Measurements from ENCODE around the gene EYS. TPM values are rescaled to one million over a fixed set of nuclear protein-coding genes. Genes with fewer than 3 reads are reported as not detected.

Gene EYS
- total and polyA plus RNA-seq, 7 donors, result 0.07 to 0.46 TPM; not detected in 5

- TF ChIP-seq CTCF (IDR thresholded peaks at IDR 0.05) (no peak), EP300 (IDR thresholded peaks at IDR 0.05) (no peak), POLR2AphosphoS5 (IDR thresholded peaks at IDR 0.05) (no peak), POLR2A (IDR thresholded peaks at IDR 0.05) (no peak)
- Histone ChIP-seq H3K27ac (no peak overlapping the region), H3K4me1 (no peaks in the 10 kb centered on the region), H3K9me3 (no peaks in the 10 kb centered on the region), H3K4me3 (no peak overlapping the region), H3K36me3 (no peaks in the 10 kb centered on the region), H3K27me3 (no peaks in the 10 kb centered on the region)
- DNase-seq, result no peak
- intact Hi-C loops (cut with DNase I), result no loop called here
- WGBS, 2 donors, result 71 to 87% methylated on average over 3 of the region's 3 CpGs
Observed at GRCh38 chr6:65262241-65262640, 444.8 kb downstream of the EYS start.

GRCh38 chr6:65259982-65260381 lies 447.0 kb downstream of the EYS start:
- no peaks in the 10 kb centered on the region for H3K27me3 ChIP-seq
- no peak for DNase-seq
- TF ChIP-seq CTCF (IDR thresholded peaks at IDR 0.05), result no peak
- TF ChIP-seq POLR2AphosphoS5 (IDR thresholded peaks at IDR 0.05), result no peak
- TF ChIP-seq EP300 (IDR thresholded peaks at IDR 0.05), result no peak
- no peak for TF ChIP-seq POLR2A (IDR thresholded peaks at IDR 0.05)
- no peaks in the 10 kb centered on the region for H3K4me1 ChIP-seq
- no peak overlapping the region for H3K4me3 ChIP-seq
- WGBS, 2 donors, result 76 to 82% methylated on average over 5 of the region's 5 CpGs
- no peak overlapping the region for H3K27ac ChIP-seq
- H3K36me3 ChIP-seq, result no peaks in the 10 kb centered on the region
- H3K9me3 ChIP-seq, result no peaks in the 10 kb centered on the region
- intact Hi-C loops (cut with DNase I), result no loop called here

GRCh38 chr6:65259059-65259458 lies 448.0 kb downstream of the EYS start:
- Histone ChIP-seq H3K27me3 (no peaks in the 10 kb centered on the region), H3K36me3 (no peaks in the 10 kb centered on the region), H3K27ac (no peak overlapping the region), H3K4me3 (no peak overlapping the region), H3K9me3 (no peaks in the 10 kb centered on the region), H3K4me1 (no peaks in the 10 kb centered on the region)
- TF ChIP-seq POLR2AphosphoS5 (IDR thresholded peaks at IDR 0.05) (no peak), POLR2A (IDR thresholded peaks at IDR 0.05) (no peak), EP300 (IDR thresholded peaks at IDR 0.05) (no peak), CTCF (IDR thresholded peaks at IDR 0.05) (no peak)
- DNase-seq, result no peak
- intact Hi-C loops (cut with DNase I), result no loop called here
- 89 to 93% methylated on average over 1 of the region's 1 CpG for WGBS, 2 donors

GRCh38 chr6:65253041-65253440 lies 454.0 kb downstream of the EYS start:
- no peak for DNase-seq
- TF ChIP-seq POLR2AphosphoS5 (IDR thresholded peaks at IDR 0.05) (no peak), CTCF (IDR thresholded peaks at IDR 0.05) (no peak)
- WGBS, 2 donors, result 72 to 84% methylated on average over 1 of the region's 1 CpG
- intact Hi-C loops (cut with DNase I), result no loop called here
- H3K27me3 ChIP-seq, result no peaks in the 10 kb centered on the region
- no peak overlapping the region for H3K27ac ChIP-seq
- H3K36me3 ChIP-seq, result no peaks in the 10 kb centered on the region
- H3K4me1 ChIP-seq, result no peaks in the 10 kb centered on the region
- H3K4me3 ChIP-seq, result no peak overlapping the region
- no peaks in the 10 kb centered on the region for H3K9me3 ChIP-seq

- H3K27me3 ChIP-seq, result no peaks in the 10 kb centered on the region
- H3K4me3 ChIP-seq, result no peak overlapping the region
- no peak for DNase-seq
- H3K9me3 ChIP-seq, result no peaks in the 10 kb centered on the region
- H3K36me3 ChIP-seq, result no peaks in the 10 kb centered on the region
- intact Hi-C loops (cut with DNase I), result no loop called here
- no peak overlapping the region for H3K27ac ChIP-seq
- TF ChIP-seq POLR2AphosphoS5 (IDR thresholded peaks at IDR 0.05) (no peak), CTCF (IDR thresholded peaks at IDR 0.05) (no peak), EP300 (IDR thresholded peaks at IDR 0.05) (no peak), POLR2A (IDR thresholded peaks at IDR 0.05) (no peak)
- H3K4me1 ChIP-seq, result no peaks in the 10 kb centered on the region
Observed at GRCh38 chr6:65248101-65248610, 458.9 kb downstream of the EYS start.
